Central memory CD8-positive, alpha-beta T cell (primary cell): ENCODE measurements around the gene ACBD6.

ENCODE experiments used
- ATAC-seq: fragments of 150-1000 bp; cut with Tn5 transposase; replicated peaks from 2 replicates; pipeline ENCODE4 v1.10.0; 2022; ENCODE audit warnings: mild to moderate bottlenecking, moderate FRiP score, moderate number of reproducible peaks; ENCODE audit not compliant: poor library complexity, severe bottlenecking; ENCODE audit errors: extremely low read depth
- DNase-seq, 2 donors: peaks; one replicate each; pipeline ENCODE4 v3.0.0; 2021; ENCODE audit warnings: low spot score in 2 of 2
- H3K27ac Mint-ChIP-seq: one replicate; pipeline ENCODE4 v1.8.0; 2022; ENCODE audit warnings: low read depth, mild to moderate bottlenecking, moderate library complexity, mixed read lengths
- H3K27me3 Mint-ChIP-seq: one replicate; pipeline ENCODE4 v1.8.0; 2022; ENCODE audit warnings: mixed read lengths
- H3K36me3 Mint-ChIP-seq: one replicate; pipeline ENCODE4 v1.8.0; 2022; ENCODE audit warnings: mild to moderate bottlenecking, moderate library complexity, mixed read lengths; ENCODE audit not compliant: insufficient read depth
- H3K4me1 Mint-ChIP-seq: one replicate; pipeline ENCODE4 v1.8.0; 2022; ENCODE audit warnings: mixed read lengths
- H3K4me3 Mint-ChIP-seq: one replicate; pipeline ENCODE4 v1.8.0; 2022; ENCODE audit warnings: mild to moderate bottlenecking, moderate library complexity, mixed read lengths
- H3K9me3 Mint-ChIP-seq: one replicate; pipeline ENCODE4 v1.8.0; 2022; ENCODE audit warnings: mixed read lengths

ACBD6 gene

DNA sequence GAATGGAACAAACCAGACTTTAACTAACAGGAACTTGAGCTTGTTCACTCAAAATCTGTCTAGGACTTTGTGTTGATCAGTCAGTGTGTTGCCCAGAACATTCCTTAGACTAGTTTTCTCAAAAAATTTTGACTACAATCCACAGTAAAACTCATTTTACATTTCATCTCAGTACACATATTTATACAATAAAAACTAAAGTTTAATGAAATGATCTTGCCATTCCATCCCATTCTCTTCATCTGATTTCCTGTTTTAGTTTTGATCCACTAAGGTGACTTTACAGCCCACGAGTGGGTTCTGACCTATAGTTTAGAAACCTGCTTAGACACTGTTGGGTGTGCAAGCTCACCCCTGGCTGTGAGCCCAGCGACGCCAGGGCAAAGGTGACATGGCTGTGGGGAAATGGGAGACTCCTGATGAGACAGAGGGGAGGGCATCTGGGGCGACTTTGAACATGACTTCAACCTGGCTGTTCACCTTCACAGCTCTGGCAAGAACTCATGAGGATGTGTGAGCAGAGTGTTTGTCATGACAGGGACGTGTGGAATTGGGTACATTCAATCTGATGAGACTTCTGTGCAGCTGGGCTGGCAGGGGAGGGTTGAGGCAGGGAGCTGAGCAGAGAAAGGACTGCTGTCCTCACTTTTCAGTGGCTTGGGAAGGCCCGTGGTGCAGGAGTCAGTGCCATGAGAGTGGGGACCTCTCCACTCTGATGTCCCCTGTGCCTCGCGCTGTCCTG lies 231.7 kb downstream of the ACBD6 start:
- H3K27me3 Mint-ChIP-seq: no peaks in the 10 kb centered on the region
- ATAC-seq (no peak), DNase-seq (no peak)
- H3K9me3 Mint-ChIP-seq: no peaks in the 10 kb centered on the region
- H3K27ac Mint-ChIP-seq: no peak overlapping the region
- H3K36me3 Mint-ChIP-seq: peaks cover 6% of the 10 kb centered on the region
- no peak overlapping the region for H3K4me3 Mint-ChIP-seq
- no peaks in the 10 kb centered on the region for H3K4me1 Mint-ChIP-seq

DNA sequence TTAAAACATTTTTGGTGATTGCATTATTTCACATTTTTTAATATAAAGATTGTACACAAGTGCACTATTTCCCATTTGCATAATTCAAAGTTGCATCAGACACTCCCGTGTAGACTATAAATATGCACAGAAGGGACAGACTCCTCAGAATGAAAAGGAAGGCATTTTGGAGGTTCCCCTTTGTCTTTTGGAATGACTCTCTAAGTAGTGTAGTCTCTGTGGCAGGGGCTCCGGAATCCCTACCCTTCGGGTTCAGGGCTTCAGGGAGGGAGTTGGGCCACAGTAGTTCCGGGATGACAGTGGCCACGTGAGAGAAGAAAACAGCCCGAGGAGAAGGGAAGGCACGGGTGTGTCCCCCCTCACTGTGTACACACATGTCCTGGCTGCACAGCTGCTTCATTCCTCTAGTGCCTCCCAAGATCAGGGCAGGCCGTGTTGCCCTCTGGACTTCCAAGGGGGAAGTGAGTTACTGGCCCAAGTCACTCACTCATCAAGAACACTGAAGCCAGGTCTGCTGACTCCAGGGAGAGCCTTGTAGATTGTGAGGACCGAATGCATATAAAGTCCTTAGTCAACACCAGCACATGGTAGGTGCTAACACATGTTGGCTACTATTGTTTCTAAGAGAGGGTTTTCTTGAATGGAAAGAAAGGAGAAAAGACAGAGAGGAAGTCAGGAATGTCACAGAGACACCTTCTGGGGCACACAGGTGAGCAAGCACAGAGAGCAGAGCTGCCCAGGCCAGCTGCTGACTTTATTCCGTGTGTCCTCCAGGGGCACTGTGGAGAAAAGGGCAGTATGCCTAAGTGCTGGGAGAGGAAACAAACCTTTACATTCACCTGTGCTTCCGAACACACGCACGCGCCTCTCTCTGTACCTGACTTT lies 232.5 kb downstream of the ACBD6 start:
- Mint-ChIP-seq H3K4me3 (no peak overlapping the region), H3K27me3 (no peaks in the 10 kb centered on the region), H3K36me3 (peaks cover 6% of the 10 kb centered on the region), H3K9me3 (no peaks in the 10 kb centered on the region), H3K4me1 (no peaks in the 10 kb centered on the region), H3K27ac (peak overlapping the region; percentile 36)
- DNase-seq (no peak), ATAC-seq (peak; percentile 14)

DNA sequence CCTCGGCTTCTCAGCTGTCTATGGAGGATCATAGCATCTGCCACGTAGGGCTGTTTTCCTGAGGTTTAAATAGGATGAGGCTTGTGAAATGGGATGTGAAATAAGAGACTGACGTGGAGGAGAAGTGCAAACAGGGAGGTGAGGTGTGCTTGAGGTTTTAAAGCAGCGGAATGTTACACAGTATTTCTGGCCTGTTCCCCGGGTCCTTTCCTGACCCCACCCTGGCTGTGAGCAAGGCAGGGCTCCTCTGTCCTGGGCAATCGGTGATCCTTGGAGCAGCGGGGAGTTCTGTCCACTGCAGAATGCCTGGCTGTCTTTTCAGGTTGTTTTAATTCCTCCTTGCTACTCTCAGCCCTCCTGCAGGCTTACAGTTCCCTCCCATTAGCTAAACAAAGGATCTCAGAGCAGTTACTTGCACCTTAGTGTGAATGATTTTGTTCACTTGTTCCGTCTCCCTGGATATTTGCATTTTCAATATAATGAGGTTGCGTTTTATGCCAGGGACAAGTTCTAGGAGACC lies 233.8 kb downstream of the ACBD6 start:
- Mint-ChIP-seq H3K4me1 (no peaks in the 10 kb centered on the region), H3K27ac (no peak overlapping the region), H3K9me3 (no peaks in the 10 kb centered on the region), H3K27me3 (no peaks in the 10 kb centered on the region), H3K4me3 (no peak overlapping the region), H3K36me3 (peaks cover 2% of the 10 kb centered on the region)
- ATAC-seq (no peak), DNase-seq (no peak)

DNA sequence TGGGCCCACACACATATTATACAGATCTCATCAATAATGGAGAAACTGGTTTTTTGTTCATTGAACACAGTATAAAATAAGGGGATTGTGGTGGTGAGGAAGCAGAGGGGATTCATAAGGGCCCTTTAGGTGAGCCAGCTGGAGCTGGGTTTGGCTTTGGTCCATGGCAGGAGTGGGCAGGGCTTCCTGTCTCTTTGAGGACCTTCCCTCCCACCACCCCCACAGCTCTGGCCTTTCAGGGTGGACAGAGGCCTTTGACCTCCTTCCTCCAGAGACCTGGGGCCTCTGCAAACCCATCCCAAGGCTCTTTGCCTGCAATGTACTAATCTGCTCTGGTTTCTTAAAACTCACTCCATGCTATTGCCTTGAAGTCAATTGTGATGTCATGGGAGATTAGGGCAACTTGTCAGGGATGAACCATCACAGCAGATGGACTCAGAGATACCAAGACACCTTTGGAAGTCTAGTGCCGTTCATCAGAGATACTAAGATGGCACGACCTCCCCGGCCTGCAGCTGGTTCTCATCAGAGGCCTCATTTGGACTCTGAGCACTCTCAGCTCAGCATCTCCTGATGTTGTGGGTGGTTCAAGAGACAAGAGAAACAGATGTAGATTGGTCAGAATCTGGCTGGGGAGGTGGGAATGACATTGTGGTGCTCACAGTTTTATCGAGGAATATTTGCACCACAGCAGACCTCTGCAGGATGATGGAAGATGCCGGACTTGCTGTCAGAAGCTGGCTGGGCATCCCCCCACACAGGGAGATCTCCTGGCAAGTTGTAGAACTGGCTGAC lies 234.4 kb downstream of the ACBD6 start:
- no peak for ATAC-seq

DNA sequence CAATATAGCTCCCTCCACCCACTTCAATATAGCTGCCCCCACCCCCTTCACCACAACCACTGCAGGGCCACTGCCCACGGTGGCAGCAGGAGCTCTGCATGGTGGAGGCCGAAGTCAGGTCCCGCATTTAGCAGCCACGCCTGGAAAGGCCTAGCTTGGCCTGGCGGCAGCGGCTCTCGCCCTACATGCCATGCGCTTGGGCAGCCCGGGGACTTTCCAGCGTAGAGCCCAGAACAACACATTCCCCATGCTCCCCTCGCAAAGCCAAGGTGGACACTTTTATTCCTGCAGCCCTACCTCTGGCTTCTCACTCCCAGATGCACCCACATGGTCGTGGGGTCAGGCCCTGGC lies 235.2 kb downstream of the ACBD6 start:
- Mint-ChIP-seq H3K4me1 (no peaks in the 10 kb centered on the region), H3K27ac (no peak overlapping the region), H3K4me3 (no peak overlapping the region), H3K9me3 (no peaks in the 10 kb centered on the region), H3K27me3 (no peaks in the 10 kb centered on the region), H3K36me3 (no peaks in the 10 kb centered on the region)
- ATAC-seq (no peak), DNase-seq (no peak)

More for the DNA sequence above, 234.4 kb downstream of the ACBD6 start:
- H3K27me3 Mint-ChIP-seq: no peaks in the 10 kb centered on the region
- no peak overlapping the region for H3K4me3 Mint-ChIP-seq
- H3K36me3 Mint-ChIP-seq: peaks cover 2% of the 10 kb centered on the region
- no peak overlapping the region for H3K27ac Mint-ChIP-seq
- no peak for DNase-seq
- H3K4me1 Mint-ChIP-seq: no peaks in the 10 kb centered on the region
- no peaks in the 10 kb centered on the region for H3K9me3 Mint-ChIP-seq

DNA sequence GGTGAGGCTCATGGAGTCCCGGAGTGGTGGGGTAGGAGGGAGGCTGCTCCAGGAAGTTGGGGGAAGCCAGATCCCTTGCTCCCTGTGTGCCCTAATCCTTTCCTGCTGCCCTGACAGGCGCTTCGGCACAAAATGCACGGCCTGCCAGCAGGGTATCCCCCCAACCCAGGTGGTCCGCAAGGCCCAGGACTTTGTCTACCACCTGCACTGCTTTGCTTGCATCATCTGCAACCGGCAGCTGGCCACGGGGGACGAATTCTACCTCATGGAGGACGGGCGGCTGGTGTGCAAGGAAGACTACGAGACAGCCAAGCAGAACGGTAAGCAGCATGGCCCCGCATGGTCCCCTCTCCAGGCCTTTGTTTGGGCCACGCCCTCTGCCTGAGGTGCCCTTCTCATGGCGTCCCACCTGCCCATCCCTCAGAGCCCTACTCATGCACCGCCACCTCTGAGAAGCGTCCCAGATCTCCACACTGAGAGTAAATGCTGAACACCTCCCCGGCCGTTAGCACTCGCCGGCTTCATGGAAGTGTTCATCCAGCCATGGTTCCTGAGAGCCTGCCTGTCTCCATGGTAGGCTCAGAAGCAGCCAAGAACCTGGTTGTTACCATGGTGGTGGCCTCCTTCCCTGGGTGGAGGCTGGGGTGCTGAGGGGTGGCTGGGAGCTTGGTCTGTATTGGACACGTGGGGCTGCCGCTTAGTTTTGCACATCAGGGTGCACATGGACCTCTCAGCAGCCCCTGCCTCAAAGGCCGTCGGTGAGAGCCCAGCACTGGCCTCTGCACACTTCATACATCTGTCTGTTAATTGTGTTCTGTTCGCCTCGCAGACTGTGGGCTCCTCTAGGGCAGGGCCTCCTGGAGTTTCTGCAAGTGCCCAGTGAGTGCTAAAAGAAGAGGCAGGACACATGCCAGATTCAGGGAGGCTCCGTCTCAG lies 235.8 kb downstream of the ACBD6 start:
- H3K9me3 Mint-ChIP-seq: no peaks in the 10 kb centered on the region
- no peak overlapping the region for H3K27ac Mint-ChIP-seq
- ATAC-seq: no peak
- no peak for DNase-seq
- no peaks in the 10 kb centered on the region for H3K36me3 Mint-ChIP-seq
- no peaks in the 10 kb centered on the region for H3K4me1 Mint-ChIP-seq
- H3K4me3 Mint-ChIP-seq: no peak overlapping the region
- no peaks in the 10 kb centered on the region for H3K27me3 Mint-ChIP-seq

DNA sequence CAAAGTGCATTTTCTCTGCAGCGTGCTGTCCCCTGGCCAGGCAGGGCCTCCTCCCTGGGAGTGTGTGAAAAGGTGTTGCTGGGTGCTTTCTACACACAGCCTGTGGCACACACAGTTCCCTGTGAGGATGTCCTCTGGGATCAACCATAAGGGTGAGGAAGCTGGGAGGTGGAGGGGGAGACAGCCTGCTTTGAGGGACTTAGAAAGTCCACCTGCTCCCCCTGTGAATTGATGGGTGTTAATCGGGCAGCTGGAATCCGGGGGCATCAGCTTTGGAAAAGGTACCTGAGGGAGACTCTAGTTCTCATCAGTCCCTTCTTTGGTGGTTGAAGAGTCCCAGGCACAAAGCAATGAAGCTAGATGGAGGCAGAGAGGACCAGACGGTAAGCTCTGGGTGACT lies 236.5 kb downstream of the ACBD6 start:
- Mint-ChIP-seq H3K4me1 (no peaks in the 10 kb centered on the region), H3K36me3 (no peaks in the 10 kb centered on the region), H3K4me3 (no peak overlapping the region), H3K9me3 (no peaks in the 10 kb centered on the region), H3K27me3 (no peaks in the 10 kb centered on the region), H3K27ac (no peak overlapping the region)
- ATAC-seq (no peak), DNase-seq (no peak)

DNA sequence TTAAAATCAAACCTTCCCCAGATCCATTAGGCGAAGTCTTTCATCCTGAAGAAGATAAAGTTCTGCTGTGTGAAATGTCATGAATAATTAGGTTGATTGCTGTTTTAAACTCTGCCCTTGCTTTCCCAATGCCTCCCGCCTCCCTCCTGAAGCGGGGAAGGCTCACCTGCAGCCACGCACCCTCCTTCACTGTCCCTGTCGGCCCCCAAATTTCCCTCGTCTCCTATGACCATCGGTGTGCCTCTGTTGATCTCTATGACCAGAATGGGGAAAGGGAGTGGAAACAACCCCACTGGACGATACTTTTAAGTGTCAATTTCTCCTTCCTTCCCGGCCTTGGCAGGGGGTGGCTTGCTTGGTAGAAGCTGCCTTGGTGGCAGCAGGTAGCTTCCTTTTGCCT lies 237.2 kb downstream of the ACBD6 start:
- Mint-ChIP-seq H3K36me3 (no peaks in the 10 kb centered on the region), H3K27me3 (no peaks in the 10 kb centered on the region), H3K4me3 (no peak overlapping the region), H3K4me1 (no peaks in the 10 kb centered on the region), H3K27ac (no peak overlapping the region), H3K9me3 (no peaks in the 10 kb centered on the region)
- no peak for DNase-seq
- ATAC-seq: no peak

DNA sequence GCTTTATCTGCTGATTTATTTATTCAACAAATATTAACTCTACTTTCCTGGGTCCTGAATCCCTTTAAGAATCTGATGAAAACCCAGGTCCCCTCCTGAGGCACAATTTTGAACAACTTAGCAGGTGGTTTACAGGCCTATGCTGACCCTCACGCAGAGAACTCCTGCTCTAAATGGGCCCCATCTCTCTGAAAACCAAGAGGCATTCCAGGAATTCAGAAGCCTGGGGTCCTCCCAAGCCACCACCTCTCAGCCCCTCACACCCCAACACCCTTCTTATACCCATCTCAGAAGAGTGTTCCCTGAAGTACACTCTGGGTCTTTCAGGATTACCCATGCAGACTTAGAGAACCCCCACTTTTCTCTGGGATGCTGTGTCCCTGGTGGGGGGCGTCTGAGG lies 237.8 kb downstream of the ACBD6 start:
- Mint-ChIP-seq H3K27ac (no peak overlapping the region), H3K27me3 (peaks cover under 1% of the 10 kb centered on the region), H3K36me3 (no peaks in the 10 kb centered on the region), H3K9me3 (no peaks in the 10 kb centered on the region), H3K4me3 (no peak overlapping the region), H3K4me1 (no peaks in the 10 kb centered on the region)
- DNase-seq (no peak), ATAC-seq (no peak)

DNA sequence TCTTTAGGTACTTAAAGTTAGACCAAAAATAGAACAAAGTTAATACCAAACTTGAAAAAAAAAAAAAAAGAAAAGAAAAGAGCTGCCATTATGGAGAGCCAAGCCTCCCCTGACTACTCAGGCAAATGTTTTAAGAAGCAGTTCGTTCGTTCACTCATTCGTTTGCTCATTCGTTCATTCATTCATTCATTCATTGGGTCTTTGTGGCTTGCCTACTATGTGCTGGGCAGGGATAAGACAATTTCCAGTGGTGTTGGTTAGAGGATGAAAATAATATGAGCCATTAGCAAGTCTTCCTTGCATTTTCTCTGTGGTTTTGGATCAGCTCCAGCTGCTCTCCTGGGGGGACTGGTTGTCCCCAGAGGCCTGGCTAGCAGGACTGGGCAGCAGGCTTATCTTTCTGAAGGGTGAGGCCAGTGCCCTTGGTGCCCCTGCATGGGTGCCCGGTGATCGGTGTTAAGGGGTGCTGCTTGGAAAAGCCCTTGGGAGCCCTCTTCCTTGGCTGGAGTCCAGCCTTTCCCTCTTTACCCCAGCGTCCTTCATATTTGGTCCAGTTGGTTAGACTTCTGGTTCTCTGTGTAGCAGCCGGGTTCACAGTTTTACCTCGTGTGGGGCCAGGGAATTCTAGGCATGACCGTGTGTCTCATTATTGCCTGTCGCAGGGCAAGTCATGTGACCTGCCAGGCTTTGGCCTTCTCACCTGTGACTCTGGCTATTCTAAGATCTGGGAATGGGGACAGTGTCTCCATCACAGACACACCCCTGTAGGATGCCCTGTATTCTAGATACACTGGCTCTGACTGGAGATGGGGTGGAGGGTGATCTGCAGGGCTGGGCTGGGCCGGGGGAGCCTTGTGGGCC lies 239.5 kb downstream of the ACBD6 start:
- Mint-ChIP-seq H3K36me3 (peaks cover 4% of the 10 kb centered on the region), H3K27ac (peak overlapping the region; percentile 41), H3K27me3 (peaks cover 18% of the 10 kb centered on the region), H3K4me3 (no peak overlapping the region), H3K4me1 (no peaks in the 10 kb centered on the region), H3K9me3 (no peaks in the 10 kb centered on the region)
- DNase-seq: no peak
- no peak for ATAC-seq

DNA sequence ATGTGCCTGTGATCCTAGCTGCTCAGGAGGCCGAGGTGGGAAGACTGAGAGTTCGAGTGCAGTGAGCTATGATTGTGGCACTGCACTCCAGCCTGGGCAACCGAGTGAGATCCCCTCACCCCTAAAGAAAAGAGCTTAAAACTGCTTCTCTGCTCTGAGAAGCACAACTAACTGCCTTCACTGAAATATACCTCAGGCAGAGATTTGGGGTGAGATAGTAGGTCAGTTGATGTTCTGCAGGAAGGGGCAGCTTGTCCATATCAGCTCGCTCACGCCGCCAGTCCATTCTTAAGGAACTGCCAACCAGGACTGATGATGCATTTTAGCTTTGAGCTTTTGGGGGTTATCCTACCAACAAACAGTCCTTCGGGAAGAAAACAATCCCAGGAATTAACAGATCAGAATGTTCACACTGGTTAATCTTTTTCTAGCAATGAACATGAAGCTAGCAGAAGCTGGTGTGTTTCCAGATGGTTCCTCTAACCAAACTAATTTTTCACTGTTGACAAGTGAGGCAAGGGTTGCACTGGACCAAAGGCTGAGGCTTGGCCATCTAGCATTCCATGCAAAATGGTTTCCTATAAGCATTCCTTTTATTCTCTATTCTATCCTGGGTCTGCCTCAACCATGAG lies 240.7 kb downstream of the ACBD6 start:
- no peaks in the 10 kb centered on the region for H3K9me3 Mint-ChIP-seq

More for the DNA sequence above, 240.7 kb downstream of the ACBD6 start:
- no peak for DNase-seq
- ATAC-seq: no peak
- H3K4me3 Mint-ChIP-seq: no peak overlapping the region
- peaks cover 30% of the 10 kb centered on the region for H3K27me3 Mint-ChIP-seq
- peaks cover 4% of the 10 kb centered on the region for H3K36me3 Mint-ChIP-seq
- H3K4me1 Mint-ChIP-seq: no peaks in the 10 kb centered on the region
- no peak overlapping the region for H3K27ac Mint-ChIP-seq
